ENCODE results near the gene CIITA. TPM values are rescaled to one million over a fixed set of nuclear protein-coding genes. Genes with fewer than 3 reads are reported as not detected.

The CIITA gene
- polyA plus RNA-seq, 1 donor (not counting 4 experiments of a cell fraction or from before 2014, with no cell fraction given): 0.05 TPM

DNA sequence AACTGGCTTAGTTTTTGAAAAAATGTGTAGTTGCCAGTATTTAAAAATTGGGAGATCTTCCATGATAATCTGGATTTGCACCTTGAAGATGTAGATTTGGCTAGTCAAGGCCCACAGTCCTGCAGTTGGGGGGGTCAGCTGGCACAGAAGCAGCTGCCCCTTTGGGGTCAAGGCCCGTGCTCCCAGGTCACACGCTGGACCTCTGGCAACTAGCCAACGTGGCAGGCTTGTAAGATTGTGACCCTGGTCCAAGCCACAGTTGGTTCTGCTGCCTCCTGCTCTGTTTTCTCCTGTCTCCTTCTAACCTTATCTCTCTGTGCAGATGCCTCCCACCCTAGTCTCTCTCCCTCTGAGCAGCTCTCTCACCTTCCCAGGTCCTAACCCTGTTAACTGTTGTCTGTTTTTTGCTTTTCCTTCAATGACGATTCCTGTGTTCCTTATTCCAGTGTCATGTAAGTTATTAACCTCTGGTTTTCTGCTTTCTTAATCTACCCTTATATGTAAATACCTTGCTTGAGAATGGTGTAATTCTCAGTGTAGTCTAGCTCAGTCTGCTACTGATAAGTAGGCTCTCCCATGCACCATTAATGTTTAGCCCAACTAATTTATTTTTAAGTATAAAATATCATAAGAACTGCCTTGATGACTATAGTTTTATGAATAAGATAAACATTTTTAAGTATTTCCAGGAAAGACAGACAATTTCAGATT, 95.3 kb downstream of the CIITA start:
- Histone ChIP-seq H3K4me3 (ENCODE audit: control insufficient read depth in 2 of 3, extremely low read depth in 1 of 3, insufficient read depth in 2 of 3, low read depth in 1 of 3, low read length in 3 of 3) (no peak overlapping the region), H3K9me1 (ENCODE audit: control insufficient read depth, extremely low read depth, insufficient read depth, low read length) (no peaks in the 10 kb centered on the region), H3K9me3 (ENCODE audit: control insufficient read depth, low read depth, low read length) (no peaks in the 10 kb centered on the region), H3K4me1 (ENCODE audit: control insufficient read depth, extremely low read depth, insufficient read depth, low read length) (peaks cover 7% of the 10 kb centered on the region), H2AFZ (ENCODE audit: control insufficient read depth, low read length) (no peak overlapping the region), H3K9ac (ENCODE audit: control insufficient read depth, extremely low read depth, insufficient read depth, low read length) (no peak overlapping the region), H3K36me3 (ENCODE audit: control insufficient read depth in 2 of 2, extremely low read depth in 1 of 2, insufficient read depth in 2 of 2, low read length in 2 of 2) (peaks cover 9 to 19% of the 10 kb centered on the region in 2 experiments), H3K79me2 (ENCODE audit: control insufficient read depth, insufficient read depth, low read length) (no peaks in the 10 kb centered on the region), H3K4me2 (ENCODE audit: control insufficient read depth, extremely low read depth, insufficient read depth, low read depth, low read length) (peak overlapping the region; percentile 39), H4K20me1 (ENCODE audit: control insufficient read depth, extremely low read depth, insufficient read depth, low read length) (no peaks in the 10 kb centered on the region), H3K27me3 (ENCODE audit: control insufficient read depth, extremely low read depth, insufficient read depth, low read length) (no peaks in the 10 kb centered on the region), H3K27ac (ENCODE audit: control insufficient read depth, insufficient read depth, low read length) (no peak overlapping the region)
- no peak for DNase-seq (ENCODE audit: low read depth, low spot score)
- TF ChIP-seq, protein P1, sequence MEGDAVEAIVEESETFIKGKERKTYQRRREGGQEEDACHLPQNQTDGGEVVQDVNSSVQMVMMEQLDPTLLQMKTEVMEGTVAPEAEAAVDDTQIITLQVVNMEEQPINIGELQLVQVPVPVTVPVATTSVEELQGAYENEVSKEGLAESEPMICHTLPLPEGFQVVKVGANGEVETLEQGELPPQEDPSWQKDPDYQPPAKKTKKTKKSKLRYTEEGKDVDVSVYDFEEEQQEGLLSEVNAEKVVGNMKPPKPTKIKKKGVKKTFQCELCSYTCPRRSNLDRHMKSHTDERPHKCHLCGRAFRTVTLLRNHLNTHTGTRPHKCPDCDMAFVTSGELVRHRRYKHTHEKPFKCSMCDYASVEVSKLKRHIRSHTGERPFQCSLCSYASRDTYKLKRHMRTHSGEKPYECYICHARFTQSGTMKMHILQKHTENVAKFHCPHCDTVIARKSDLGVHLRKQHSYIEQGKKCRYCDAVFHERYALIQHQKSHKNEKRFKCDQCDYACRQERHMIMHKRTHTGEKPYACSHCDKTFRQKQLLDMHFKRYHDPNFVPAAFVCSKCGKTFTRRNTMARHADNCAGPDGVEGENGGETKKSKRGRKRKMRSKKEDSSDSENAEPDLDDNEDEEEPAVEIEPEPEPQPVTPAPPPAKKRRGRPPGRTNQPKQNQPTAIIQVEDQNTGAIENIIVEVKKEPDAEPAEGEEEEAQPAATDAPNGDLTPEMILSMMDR (optimal IDR thresholded peaks at IDR 0.05 in 1 of 3, IDR thresholded peaks at IDR 0.05 in 1 of 3, conservative IDR thresholded peaks at IDR 0.05 in 1 of 3; ENCODE audit: extremely low read depth in 1 of 3, insufficient read depth in 2 of 3, low read length in 3 of 3): no peak
- TF ChIP-seq EZH2 (IDR thresholded peaks at IDR 0.05; ENCODE audit: low read length): no peak
- no peak for FAIRE-seq
- dilution Hi-C loops (cut with MboI; ENCODE audit: extremely low pct_ligation_motif_present, low sequenced_read_pairs): no loop called here

DNA sequence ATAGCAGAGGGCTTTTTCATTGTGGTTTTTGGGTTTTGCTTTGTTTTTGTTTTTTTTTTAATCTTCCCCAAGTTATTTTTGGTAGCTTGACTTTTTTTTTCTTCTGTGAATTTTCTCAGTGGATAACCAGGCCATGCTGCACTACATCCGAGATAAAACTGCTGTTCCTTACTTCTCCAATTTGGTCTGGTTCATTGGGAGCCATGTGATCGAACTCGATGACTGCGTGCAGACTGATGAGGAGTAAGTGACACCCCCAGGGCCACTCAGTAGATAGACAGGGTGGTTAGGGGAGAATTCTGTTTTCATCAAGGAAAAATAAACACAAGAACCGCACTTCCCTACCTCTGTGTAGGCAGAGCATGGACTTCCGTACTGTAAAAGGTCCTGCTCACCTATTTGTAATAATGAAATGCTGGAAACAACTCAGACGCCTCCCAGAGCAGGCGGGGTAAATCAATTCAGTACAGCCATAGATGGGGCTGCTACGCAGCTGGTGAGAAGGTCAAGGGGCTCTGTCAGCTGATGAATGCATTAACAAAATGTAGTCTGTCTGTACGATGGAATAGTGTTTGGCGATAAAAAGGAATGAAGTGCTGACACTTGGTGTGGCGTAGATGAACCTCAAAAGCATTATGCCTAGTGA, 95.9 kb downstream of the CIITA start:
- H2AFZ ChIP-seq (ENCODE audit: control insufficient read depth, low read length): no peak overlapping the region
- dilution Hi-C loops (cut with MboI; ENCODE audit: extremely low pct_ligation_motif_present, low sequenced_read_pairs): no loop called here
- FAIRE-seq (no peak), DNase-seq (ENCODE audit: low read depth, low spot score) (no peak)
- H3K27ac ChIP-seq (ENCODE audit: control insufficient read depth, insufficient read depth, low read length): no peak overlapping the region
- H3K27me3 ChIP-seq (ENCODE audit: control insufficient read depth, extremely low read depth, insufficient read depth, low read length): no peaks in the 10 kb centered on the region
- no peaks in the 10 kb centered on the region for H4K20me1 ChIP-seq (ENCODE audit: control insufficient read depth, extremely low read depth, insufficient read depth, low read length)
- no peak overlapping the region for H3K9ac ChIP-seq (ENCODE audit: control insufficient read depth, extremely low read depth, insufficient read depth, low read length)
- peaks cover 12 to 22% of the 10 kb centered on the region in 2 experiments for H3K36me3 ChIP-seq (ENCODE audit: control insufficient read depth in 2 of 2, extremely low read depth in 1 of 2, insufficient read depth in 2 of 2, low read length in 2 of 2)
- H3K9me3 ChIP-seq (ENCODE audit: control insufficient read depth, low read depth, low read length): no peaks in the 10 kb centered on the region
- no peak overlapping the region for H3K4me2 ChIP-seq (ENCODE audit: control insufficient read depth, extremely low read depth, insufficient read depth, low read depth, low read length)
- peaks cover 7% of the 10 kb centered on the region for H3K4me1 ChIP-seq (ENCODE audit: control insufficient read depth, extremely low read depth, insufficient read depth, low read length)
- no peak overlapping the region for H3K4me3 ChIP-seq (ENCODE audit: control insufficient read depth in 2 of 3, extremely low read depth in 1 of 3, insufficient read depth in 2 of 3, low read depth in 1 of 3, low read length in 3 of 3)
- no peaks in the 10 kb centered on the region for H3K9me1 ChIP-seq (ENCODE audit: control insufficient read depth, extremely low read depth, insufficient read depth, low read length)
- H3K79me2 ChIP-seq (ENCODE audit: control insufficient read depth, insufficient read depth, low read length): no peaks in the 10 kb centered on the region
- TF ChIP-seq, protein P1 (optimal IDR thresholded peaks at IDR 0.05 in 1 of 3, IDR thresholded peaks at IDR 0.05 in 1 of 3, conservative IDR thresholded peaks at IDR 0.05 in 1 of 3; ENCODE audit: extremely low read depth in 1 of 3, insufficient read depth in 2 of 3, low read length in 3 of 3): no peak
- TF ChIP-seq EZH2 (IDR thresholded peaks at IDR 0.05; ENCODE audit: low read length): no peak

All from keratinocyte (primary cell).